Stimulated activated CD4-positive, alpha-beta T cell treated with anti-CD3 and anti-CD28 coated beads, Interleukin-4, amount 100 ng/mL, for 4 hours (primary cell): Measurements from ENCODE around the gene GPC1.
"Not testable (repeated sequence)": the region's sequence is repeated elsewhere in the genome, so short reads cannot be mapped to it uniquely, and the experiment has no call there.

ENCODE experiments used
- DNase-seq, 2 experiments: peaks; one replicate each; pipeline ENCODE4 v3.0.0-alpha.2; 2020

Gene GPC1, protein sequence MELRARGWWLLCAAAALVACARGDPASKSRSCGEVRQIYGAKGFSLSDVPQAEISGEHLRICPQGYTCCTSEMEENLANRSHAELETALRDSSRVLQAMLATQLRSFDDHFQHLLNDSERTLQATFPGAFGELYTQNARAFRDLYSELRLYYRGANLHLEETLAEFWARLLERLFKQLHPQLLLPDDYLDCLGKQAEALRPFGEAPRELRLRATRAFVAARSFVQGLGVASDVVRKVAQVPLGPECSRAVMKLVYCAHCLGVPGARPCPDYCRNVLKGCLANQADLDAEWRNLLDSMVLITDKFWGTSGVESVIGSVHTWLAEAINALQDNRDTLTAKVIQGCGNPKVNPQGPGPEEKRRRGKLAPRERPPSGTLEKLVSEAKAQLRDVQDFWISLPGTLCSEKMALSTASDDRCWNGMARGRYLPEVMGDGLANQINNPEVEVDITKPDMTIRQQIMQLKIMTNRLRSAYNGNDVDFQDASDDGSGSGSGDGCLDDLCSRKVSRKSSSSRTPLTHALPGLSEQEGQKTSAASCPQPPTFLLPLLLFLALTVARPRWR

DNA sequence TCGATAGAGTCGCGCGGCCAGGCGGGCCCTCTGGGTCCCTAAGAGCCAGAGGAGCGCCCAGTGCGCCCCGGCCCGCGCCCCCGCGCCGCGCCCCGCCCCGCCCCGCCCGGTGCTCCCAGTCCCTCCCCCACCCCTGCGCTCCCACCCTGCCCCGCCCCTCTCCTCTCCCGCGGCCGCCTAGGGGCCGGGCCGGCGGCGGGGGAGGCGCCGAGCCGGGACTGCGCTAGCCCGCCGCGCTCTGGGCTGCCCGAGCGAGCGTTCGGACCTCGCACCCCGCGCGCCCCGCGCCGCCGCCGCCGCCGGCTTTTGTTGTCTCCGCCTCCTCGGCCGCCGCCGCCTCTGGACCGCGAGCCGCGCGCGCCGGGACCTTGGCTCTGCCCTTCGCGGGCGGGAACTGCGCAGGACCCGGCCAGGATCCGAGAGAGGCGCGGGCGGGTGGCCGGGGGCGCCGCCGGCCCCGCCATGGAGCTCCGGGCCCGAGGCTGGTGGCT, at the start of gene GPC1:
TSS of gene GPC1 (plus strand) at position 207 of the 491 bp plus-strand sequence. CDS start at position 463, 256 bp downstream.
- no peak for DNase-seq

DNA sequence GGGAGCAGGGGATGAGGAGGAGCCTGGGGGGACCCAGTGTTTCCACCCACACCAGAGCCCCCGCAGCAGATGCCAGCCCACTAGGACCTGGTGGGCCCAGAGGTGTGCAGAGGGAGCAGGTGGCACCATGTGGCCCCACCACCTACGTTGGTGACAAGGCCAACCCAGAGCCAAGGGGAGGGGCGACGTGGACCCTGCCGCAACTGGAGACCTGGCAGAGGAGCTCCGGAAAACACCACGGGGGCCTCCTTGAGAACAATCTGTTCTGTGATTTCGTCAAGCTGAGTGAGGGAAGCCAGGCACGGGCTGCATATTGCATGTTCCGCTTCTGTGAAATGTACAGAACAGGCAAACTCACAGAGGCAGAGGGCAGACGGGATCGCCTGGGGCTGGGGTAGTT, 49.1 kb upstream of the GPC1 start:
- DNase-seq = no peak

DNA sequence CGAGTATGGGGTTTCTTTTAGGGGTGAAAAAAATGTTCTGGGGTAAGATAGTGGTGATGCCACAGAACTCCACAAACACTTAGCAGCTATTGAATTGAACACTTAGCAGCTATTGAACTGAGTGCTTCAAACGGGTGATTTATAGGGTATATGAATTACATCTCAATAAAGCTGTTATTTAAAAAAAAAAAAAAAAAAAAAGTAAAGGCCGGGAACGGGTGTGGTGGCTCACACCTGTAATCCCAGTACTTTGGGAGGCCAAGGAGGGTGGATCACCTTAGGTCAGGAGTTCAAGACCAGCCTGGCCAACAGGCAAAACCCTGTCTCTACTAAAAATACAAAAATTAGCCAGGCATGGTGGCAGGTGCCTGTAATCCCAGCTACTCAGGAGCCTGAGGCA, 48.7 kb upstream of the GPC1 start:
- not testable (repeated sequence) for DNase-seq

DNA sequence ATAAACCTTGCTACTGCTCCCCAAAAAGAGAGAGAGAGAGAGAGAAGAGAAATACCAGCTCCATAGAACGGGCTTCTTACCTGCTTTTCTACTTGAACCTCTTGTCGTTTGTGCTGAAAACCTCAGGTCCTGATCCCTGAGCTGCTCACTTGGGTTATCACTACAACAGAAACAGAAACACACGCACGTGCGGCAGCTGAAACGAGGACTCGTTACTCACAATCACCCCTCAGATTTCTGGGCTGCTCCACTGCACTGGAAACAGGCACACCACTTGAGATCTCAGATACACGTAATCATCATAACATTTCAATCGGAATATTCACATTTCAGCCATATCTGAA, 48.2 kb upstream of the GPC1 start:
- no peak for DNase-seq

DNA sequence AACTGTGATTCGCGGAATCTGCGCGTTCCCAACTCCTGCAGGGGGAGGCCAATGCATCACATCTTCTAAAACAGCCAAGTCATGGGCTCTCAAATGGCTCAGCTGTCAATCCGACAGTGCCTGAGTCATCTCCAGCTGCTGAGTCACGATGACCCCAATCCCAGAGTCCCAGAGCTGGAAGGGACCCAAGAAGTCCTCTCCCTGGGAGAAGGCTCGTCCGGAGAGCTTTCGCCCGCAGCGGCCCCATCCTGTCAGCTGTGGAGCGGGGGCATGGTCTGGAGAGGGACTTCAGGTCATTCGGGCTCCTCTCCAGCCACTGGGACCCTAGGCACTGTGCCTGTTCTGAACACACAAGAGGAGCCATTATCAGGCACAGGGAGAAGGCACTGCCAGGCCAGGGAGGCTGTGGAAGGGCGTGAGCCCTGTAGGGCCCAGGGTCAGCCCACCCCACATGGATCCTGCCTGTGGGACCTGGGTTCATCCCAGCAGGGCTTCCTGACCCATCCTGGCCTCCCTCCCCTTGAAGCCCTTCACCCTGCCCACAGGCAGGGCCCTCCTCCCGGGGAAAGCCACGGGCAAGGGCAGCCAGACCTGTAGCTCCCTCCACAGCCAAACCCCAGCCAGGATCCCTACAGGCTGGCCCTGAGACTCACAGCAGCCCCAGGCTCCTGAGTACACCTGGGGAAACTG, 47.6 kb upstream of the GPC1 start:
- no peak for DNase-seq

DNA sequence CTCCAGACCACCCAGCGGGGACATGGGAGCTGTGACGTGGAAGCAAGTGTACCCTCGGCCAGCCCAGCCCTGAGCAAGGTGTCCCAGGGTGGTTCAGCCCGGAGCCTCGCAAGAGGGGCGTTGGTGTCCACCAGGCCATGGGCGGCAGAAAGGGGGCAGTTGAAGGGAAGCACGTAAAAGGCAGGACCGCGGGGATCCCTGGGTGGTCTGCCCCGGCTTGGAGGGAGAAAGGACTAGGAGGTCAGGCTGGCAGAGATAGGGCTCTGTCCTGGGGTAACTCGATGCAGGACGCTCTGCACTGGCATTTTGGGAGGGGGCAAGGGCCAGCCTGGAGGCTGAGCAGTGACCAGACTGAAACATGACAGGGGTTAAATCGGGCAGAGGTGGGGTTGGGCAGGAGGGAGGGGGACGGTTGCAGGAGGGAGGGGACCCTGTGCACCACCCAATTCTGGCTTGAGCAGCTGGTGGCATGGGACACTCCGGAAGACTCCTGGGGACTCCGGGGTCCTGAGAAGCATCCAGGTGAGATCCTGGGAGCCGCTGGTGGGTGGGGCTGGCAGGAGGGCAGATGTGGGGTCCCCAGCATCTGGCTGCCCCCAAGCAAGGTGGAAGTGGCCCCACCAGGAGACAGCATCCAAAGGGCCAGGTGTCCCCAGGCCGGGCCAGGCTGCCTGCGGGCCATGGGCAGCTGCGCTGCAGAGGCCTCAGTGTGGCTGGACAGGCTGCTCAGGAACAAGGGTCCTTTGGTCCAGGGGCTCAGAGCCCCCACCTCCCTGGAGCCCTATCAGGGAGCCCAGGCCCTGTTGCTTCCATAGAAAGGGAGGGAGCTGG, 46.8 kb upstream of the GPC1 start:
- DNase-seq = no peak

DNA sequence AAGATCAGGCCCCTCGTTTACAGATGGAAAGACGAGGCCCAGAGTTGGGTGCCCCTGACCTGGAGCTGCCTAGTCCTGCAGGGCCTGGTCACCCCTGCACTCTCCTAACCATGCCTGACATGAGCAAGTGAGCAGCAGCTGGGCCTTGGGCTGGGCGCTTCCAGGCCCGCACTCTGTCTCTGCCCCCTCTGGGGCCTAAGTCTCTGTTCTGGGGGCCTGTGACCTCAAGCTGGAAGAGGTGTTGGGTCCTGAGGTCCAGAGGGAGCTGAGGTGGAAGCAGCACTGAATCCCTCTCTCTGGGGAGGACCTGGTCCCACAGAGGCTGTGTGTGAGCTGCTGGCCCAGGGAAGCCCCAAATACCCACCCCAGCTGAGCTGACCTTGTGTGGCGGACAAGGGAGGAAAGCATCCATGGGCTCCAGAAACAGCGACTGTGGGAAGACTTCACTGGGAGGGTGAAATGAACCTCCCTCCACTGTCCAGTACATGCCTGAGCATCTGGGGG, 46.1 kb upstream of the GPC1 start:
- DNase-seq = no peak

DNA sequence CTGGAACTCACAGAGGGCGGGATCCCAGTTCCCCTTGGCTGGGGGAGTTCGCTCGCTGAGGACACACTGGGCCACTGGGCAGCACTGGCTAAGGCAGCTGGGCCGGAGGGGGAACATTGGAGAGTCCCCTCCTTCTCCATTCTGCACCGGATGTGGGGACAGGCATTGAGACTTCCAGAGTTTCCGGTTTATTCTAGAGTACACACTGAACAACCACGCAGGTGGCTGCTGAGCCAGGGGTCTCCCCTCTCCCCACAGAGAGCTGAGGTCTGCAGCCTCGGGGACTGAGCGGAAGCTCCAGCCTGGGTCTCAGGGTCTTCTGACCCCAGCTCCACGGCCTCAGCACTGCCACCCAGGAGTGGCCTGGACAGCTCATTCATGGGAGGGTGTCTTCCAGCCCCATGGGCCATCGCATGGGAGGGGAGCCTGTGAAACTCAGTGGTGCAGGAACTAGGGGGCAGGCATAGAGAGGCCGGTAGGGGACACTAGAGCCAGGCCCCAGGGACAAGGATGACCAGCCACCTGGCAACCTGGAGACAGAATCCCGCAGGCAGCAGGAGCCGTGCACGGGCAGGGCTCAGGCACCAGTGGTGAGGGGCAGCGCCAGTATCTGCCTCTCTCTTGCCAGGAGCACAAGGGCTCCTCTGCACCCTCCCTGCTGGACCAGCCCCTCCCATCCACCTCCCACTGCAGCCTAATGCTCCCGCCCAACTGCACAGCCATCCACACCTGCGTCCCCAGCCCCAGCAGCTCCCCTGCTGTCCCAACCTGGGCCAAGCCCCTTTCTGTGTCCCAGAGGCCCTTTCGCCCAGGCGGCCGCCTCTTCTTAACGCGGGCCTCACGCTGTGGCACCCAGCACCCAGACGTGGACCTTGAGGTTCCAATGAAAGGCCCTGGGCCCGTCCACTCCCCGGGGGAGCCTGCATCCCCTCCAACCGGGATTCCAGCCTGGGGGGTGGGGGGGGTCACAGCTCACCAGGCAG, 45.1 kb upstream of the GPC1 start:
- DNase-seq = no peak

DNA sequence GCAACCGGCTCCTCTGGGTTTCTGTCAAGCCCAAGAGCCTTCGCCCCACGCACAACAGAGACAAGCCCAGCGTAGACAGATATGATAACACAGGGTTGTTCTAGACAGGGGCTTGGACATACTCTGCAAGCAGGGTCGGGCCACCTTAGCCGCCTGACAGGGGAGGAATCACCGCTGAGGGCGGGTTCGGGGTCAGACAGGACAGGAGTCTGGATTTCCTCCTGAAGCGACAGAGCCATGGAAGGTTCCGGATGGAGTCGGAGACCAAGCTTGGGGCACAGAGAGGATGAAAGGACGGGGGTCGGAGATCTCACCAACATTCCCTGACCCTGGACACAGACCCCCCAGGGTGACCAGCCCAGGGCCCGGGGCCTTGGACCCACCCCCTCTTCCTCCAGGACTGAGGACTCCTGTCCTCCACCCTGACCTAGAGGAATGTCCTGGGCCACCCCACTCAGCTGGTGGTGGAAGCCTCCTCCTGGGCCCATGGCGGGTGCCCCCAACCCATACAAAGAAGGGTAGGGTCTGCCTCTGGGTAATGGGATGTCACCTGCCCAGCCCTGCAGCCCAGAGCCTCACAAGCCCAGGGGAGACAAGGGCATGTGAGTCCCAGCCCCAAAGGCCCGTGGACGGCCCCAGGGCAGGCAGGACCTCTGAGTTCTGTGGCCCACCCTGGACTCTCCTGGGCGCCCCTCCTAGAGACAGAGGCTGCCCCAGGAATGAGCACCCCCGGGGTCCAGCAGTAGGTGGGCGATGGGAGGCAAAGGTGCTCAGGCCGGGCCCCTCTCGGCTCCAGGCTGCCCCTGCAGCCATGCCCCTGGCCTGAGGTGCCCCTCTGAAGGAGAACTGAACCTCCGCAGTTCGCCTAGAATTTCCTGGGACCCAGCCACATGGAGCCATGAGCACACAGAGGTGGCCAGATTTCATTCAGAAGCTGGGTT, 44.1 kb upstream of the GPC1 start:
- DNase-seq = no peak

DNA sequence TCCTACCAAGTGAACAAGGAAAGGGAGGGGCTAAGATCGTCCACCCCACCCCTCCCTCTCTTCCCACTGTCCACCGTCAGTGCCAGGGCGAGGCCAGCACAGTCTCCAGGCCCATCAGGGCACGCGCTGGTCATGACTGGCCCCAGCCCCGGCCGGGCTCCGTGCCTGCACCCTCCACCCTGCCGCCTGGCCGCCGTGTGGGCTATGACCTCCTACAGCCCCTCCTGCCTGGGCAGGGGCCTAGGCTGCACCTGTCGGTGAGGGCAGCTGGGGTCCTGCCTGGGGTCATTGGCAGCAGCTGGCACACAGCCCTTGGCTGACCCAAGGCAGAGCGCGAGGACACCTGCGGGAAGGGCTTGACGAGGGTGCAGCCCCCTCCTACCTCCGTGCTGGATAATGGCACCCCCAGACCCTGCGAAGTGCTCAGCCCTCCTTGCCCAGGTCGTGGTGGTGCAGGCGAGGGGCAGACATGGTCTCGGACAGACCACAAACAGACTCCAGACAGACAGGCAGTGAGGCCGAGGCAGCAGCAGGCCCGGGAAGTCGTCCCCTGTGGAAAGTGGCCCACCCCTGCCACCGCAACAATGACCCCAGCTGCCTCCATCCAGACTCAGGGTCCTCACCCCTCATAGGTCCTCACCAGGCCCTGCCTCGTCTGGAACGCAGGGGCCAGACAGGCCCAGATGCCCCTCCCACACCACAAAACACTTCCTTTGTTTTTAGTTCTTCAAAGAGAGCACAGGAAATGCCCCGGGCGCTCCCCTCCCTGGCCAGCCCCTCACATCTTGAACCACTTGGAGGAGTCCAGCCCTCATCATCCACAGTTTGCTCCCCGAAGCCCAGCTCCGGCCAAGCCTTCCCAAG, 43.1 kb upstream of the GPC1 start:
- no peak for DNase-seq

DNA sequence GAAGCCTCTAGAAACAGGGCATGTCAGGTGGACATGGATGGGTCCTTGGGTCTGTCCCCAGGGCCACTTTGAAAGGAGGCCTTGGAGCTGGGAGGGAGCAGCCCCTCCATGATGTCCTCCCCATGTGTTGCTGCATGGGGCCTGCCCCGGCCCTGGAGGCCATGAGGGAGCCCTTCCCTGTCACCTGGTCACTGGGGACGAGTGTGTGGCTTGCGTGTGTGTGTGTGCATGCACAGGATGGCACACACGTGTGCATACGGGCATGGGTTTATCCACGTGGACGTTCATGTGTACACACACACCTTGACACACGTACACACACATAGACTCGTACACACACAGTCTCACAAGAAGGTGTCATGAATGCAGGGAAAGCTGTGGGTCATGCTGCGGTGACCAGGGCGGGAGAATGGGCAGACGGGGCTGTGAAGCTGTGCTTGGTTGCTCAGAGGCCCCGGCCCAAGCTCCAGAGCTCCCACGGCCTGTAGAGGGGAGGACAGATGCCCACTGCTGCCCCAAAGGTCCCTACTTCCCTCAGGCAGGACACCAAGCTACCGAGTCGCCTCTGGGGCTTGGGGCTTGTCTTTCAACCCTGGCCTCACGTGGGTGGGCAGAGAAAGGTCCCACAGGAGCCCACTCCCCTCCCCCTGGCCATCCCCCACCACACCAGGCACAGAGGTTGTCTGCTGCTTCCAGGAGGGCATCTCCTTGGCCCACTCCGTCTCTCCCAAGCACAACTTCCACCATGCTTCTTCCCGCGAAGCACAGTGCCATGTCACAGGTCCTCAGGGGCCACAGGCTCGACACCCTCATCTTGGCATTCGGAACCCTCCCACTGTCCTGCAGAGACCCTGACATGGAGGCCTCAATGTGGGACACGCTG, 42.3 kb upstream of the GPC1 start:
- DNase-seq = no peak

DNA sequence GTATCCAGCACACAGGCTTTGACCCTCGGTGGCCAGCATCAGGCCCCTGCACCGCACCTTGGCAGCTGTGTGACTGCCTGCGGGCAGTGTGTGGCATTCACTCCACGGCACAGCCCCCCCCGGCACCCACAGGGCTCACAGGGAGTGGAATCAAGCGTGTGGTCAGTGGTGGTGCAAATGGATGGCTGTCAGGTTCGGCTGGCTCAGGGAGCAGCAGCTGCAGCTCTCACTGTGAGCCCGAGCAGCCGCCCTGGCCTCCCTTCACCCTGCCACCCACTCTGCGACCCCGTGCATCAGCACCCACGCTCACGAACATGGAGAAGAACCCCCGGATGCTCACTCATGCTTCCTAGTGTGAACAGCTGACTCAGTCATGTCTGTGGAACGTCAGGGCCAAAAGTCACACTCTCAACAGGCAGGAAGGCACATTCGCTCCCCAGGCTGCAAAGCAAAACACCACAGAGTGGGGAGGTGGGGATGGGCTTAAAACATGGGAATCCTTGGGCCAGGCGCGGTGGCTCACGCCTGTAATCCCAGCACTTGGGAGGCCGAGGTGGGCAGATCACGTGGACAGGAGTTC, 41.5 kb upstream of the GPC1 start:
- no peak for DNase-seq

DNA sequence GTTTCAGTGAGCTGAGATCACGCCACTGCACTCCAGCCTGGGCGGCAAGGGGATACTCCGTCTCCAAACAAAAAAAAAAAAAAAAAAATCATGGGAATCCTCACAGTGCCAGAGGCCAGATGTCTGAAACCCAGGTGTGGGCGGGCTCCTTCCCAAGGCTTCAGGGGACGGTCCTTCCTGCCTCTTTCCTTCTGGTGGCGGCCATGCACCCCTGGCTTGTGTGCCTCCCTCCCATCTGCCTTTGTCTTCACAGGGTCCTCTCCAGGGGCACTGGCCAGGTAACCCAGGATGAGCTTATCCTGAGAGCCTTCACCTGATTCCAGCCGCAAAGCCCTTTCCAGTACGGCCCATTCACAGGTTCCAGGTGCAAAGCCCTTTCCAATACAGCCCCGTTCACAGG, 40.9 kb upstream of the GPC1 start:
- DNase-seq = no peak

DNA sequence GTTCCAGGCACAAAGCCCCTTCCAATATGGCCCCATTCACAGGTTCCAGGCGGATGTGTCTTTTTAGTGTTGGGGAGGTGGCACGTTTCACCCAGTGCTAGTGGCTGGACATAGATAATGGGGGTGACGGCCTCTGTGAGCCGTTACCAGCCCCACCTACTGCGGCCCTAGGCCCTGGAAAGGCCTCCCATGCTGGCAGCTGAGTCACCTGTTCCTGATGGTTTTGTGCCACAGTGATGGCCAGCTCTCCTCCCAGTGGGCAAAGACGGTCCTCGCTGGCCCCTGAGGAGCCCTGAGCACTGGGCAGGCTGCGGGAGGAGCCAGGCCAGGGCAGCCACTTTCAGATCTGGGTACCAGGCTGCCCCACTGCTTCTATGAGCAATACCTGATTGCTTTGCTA, 40.0 kb upstream of the GPC1 start:
- no peak for DNase-seq

DNA sequence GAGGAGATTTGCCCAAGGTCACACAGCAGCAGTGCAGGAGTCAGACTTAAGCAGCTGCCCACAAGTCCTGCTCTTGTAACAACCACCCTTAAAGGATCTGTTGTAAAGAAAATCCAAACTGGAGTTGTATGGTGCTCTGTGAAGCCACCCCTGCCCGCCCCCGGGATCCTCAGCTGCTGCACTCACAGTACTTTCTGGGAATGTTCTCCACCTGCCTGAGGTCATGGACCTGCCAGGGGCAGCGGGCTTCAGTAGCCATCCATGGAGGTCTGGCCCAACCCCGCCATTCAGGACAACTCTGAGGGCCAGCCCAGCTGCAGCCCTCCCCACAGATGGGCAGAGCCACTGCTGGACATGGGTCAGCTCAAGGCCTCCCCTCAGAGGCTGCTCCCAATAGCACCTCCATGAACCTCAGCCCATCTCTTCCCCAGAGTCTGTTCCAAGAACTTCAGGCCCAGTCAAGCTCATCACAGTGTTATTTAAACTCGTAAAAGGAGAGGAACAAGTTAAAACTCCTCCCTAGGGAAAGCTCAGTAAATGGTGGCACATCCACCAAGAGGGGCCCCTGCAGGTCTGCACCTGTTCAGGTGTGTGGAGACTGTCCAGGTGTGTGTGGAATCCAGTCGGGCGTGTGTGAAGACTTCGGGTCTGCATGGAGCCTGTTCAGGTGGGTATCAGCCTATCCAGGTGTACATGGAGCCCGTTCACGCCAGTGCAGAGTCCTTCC, 39.4 kb upstream of the GPC1 start:
- DNase-seq = no peak

DNA sequence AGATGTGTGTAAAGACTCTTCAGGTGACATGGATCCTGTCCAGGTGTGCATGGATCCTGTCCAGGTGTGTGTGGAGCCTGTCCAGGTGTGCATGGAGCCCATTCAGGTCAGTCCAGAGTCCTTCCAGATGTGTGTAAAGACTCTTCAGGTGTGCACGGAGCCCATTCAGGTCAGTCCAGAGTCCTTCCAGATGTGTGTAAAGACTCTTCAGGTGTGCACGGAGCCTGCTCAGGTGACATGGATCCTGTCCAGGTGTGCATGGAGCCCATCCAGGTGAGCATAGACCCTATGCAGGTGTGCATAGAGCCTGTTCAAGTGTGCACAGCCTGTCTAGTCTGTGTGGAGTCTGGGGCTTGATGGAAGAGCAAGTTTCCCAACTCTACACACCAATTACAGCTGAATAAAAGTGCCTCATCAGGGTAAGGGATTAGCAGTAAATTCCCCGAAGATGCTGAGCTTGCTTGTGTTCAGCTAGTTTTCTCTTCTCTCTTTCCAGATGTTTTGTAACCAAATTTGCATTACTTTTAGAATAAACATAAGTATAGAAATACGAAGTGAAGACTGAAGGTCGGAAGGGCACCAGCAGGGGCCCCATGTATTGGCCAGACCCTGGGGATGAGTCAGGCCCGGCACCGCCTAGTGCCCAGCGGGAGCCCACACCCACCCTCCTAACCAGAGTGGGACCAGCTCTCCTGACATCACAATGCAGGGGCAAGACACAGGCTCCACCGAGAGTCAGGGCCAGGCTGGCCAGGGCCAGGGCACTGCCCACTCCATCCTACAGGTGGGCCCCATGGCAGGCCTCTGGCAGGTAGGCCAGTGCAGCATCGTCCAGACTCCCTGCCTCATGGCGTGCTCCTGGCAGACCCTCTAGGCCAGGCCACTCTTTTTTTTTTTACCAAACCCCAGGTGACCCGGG, 38.6 kb upstream of the GPC1 start:
- no peak for DNase-seq
